GM21786 (cell line): ENCODE measurements around the gene HHEX.

ENCODE experiments used
- ATAC-seq: cut with Tn5 transposase; IDR thresholded peaks from one replicate; pipeline ENCODE4 v1.9.1; 2021; ENCODE audit not compliant: unreplicated experiment

HHEX gene

GRCh38 chr10:92692697-92693533 is 3.2 kb downstream of the HHEX start:
- no peak for ATAC-seq

GRCh38 chr10:92693534-92693893 is 3.8 kb downstream of the HHEX start:
- ATAC-seq = no peak

- ATAC-seq = no peak
Measured at GRCh38 chr10:92695679-92696605, 6.2 kb downstream of the HHEX start.

GRCh38 chr10:92696606-92697383 is 7.0 kb downstream of the HHEX start:
- no peak for ATAC-seq

- ATAC-seq = no peak
Measured at GRCh38 chr10:92697663-92698511, 8.1 kb downstream of the HHEX start.

GRCh38 chr10:92699193-92699517 is 9.4 kb downstream of the HHEX start:
- ATAC-seq = no peak

GRCh38 chr10:92699518-92700381 is 10.0 kb downstream of the HHEX start:
- ATAC-seq = no peak

- no peak for ATAC-seq
Measured at GRCh38 chr10:92702301-92702916, 12.7 kb downstream of the HHEX start.

- ATAC-seq = no peak
Measured at GRCh38 chr10:92712016-92712889, 22.5 kb downstream of the HHEX start.

- no peak for ATAC-seq
Measured at GRCh38 chr10:92714152-92714845, 24.5 kb downstream of the HHEX start.

- ATAC-seq = no peak
Measured at GRCh38 chr10:92714872-92715271, 25.1 kb downstream of the HHEX start.

- ATAC-seq = no peak
Measured at GRCh38 chr10:92719991-92720830, 30.5 kb downstream of the HHEX start.

GRCh38 chr10:92720831-92721165 is 31.0 kb downstream of the HHEX start:
- ATAC-seq = no peak

GRCh38 chr10:92722349-92722748 is 32.6 kb downstream of the HHEX start:
- ATAC-seq = no peak

- ATAC-seq = no peak
Measured at GRCh38 chr10:92727141-92727540, 37.4 kb downstream of the HHEX start.

- ATAC-seq = no peak
Measured at GRCh38 chr10:92727550-92727949, 37.8 kb downstream of the HHEX start.

- peak; percentile 93 for ATAC-seq
Measured at GRCh38 chr10:92729886-92730285, 40.1 kb downstream of the HHEX start.
